ENCODE measurements around the gene MAGI2. TPM values are rescaled to one million over a fixed set of nuclear protein-coding genes. Genes with fewer than 3 reads are reported as not detected.

MAGI2 gene
- total and polyA plus RNA-seq, 2 of the 13 experiments (the other 11 are each of a cell fraction or from before 2014, with no cell fraction given) = 1.5 to 3.8 TPM

GRCh38 chr7:78099715-78100394 lies 1353.6 kb downstream of the MAGI2 start:
- Histone ChIP-seq H3K79me2 (ENCODE audit: insufficient read depth, low read length) (no peaks in the 10 kb centered on the region), H3K27ac (ENCODE audit: extremely low read length, insufficient read depth, low read length) (no peak overlapping the region), H3K36me3 (replicated peaks in 1 of 2; ENCODE audit: control insufficient read depth in 1 of 2, insufficient read depth in 2 of 2, low read length in 2 of 2) (no peaks in the 10 kb centered on the region), H3K9ac (ENCODE audit: insufficient read depth, low read depth, low read length) (no peak overlapping the region), H2AFZ (ENCODE audit: low read length) (no peak overlapping the region), H3K9me3 (ENCODE audit: low read length) (no peaks in the 10 kb centered on the region), H3K27me3 (ENCODE audit: control insufficient read depth in 1 of 2, insufficient read depth in 2 of 2, low read length in 2 of 2) (no peaks in the 10 kb centered on the region), H3K4me1 (ENCODE audit: insufficient read depth, low read length) (no peaks in the 10 kb centered on the region), H4K20me1 (ENCODE audit: insufficient read depth, low read length) (no peaks in the 10 kb centered on the region), H3K4me3 (replicated peaks in 1 of 3; ENCODE audit: insufficient read depth in 1 of 3, low read depth in 2 of 3, low read length in 3 of 3) (no peak overlapping the region), H3K4me2 (ENCODE audit: low read depth, low read length) (no peak overlapping the region)
- POLR2A ChIA-PET = no interaction called here
- no TSS peak for BruUV-seq (replicated peaks)
- intact Hi-C loops (cut with micrococcal nuclease; ENCODE audit: unreplicated experiment) (no loop called here), in situ Hi-C loops (cut with HindIII; ENCODE audit: extremely low pct_ligation_motif_present, low pct_unique_long_range_greater_than_20kb) (no loop called here)
- no peak for DNase-seq (ENCODE audit: low spot score)
- ATAC-seq = no peak
- 36% methylated on average over 3 of the region's 3 CpGs for WGBS (ENCODE audit: low lambda C conversion rate)
- TF ChIP-seq ZSCAN22 (CRISPR knock-in tag; IDR thresholded peaks at IDR 0.05) (no peak), GPN1 (CRISPR knock-in tag; IDR thresholded peaks at IDR 0.05; ENCODE audit: borderline replicate concordance) (no peak), ZNF33A (CRISPR knock-in tag; IDR thresholded peaks at IDR 0.05; ENCODE audit: borderline replicate concordance) (no peak), ZNF766 (CRISPR knock-in tag; IDR thresholded peaks at IDR 0.05; ENCODE audit: borderline replicate concordance) (no peak), ZNF704 (CRISPR knock-in tag; IDR thresholded peaks at IDR 0.05; ENCODE audit: borderline replicate concordance) (no peak)
- no peak for FAIRE-seq
- CTCF ChIA-PET (ENCODE audit: low intra/inter-chr PET ratio, low total read pairs) = no interaction called here

- H3K27me3 ChIP-seq (ENCODE audit: control insufficient read depth in 1 of 2, insufficient read depth in 2 of 2, low read length in 2 of 2) = no peaks in the 10 kb centered on the region
- no peaks in the 10 kb centered on the region for H3K79me2 ChIP-seq (ENCODE audit: insufficient read depth, low read length)
- H3K4me2 ChIP-seq (ENCODE audit: low read depth, low read length) = no peak overlapping the region
- POLR2A ChIA-PET = no interaction called here
- intact Hi-C loops (cut with micrococcal nuclease; ENCODE audit: unreplicated experiment) (no loop called here), in situ Hi-C loops (cut with HindIII; ENCODE audit: extremely low pct_ligation_motif_present, low pct_unique_long_range_greater_than_20kb) (no loop called here)
- BruUV-seq (replicated peaks) = no TSS peak
- H3K4me3 ChIP-seq (replicated peaks in 1 of 3; ENCODE audit: insufficient read depth in 1 of 3, low read depth in 2 of 3, low read length in 3 of 3) = no peak overlapping the region
- H4K20me1 ChIP-seq (ENCODE audit: insufficient read depth, low read length) = no peaks in the 10 kb centered on the region
- H3K9me3 ChIP-seq (ENCODE audit: low read length) = no peaks in the 10 kb centered on the region
- no peak for DNase-seq (ENCODE audit: low spot score)
- no peaks in the 10 kb centered on the region for H3K4me1 ChIP-seq (ENCODE audit: insufficient read depth, low read length)
- no peaks in the 10 kb centered on the region for H3K36me3 ChIP-seq (replicated peaks in 1 of 2; ENCODE audit: control insufficient read depth in 1 of 2, insufficient read depth in 2 of 2, low read length in 2 of 2)
- no peak for ATAC-seq
- CTCF ChIA-PET (ENCODE audit: low intra/inter-chr PET ratio, low total read pairs) = no interaction called here
- H3K27ac ChIP-seq (ENCODE audit: extremely low read length, insufficient read depth, low read length) = no peak overlapping the region
- no peak for FAIRE-seq
- H3K9ac ChIP-seq (ENCODE audit: insufficient read depth, low read depth, low read length) = no peak overlapping the region
- no peak overlapping the region for H2AFZ ChIP-seq (ENCODE audit: low read length)
- TF ChIP-seq ZNF350 (CRISPR knock-in tag; IDR thresholded peaks at IDR 0.05; ENCODE audit: borderline replicate concordance, low read depth) (no peak), FOXJ3 (CRISPR knock-in tag; IDR thresholded peaks at IDR 0.05; ENCODE audit: borderline replicate concordance) (no peak), ZBTB26 (CRISPR knock-in tag; IDR thresholded peaks at IDR 0.05; ENCODE audit: borderline replicate concordance) (no peak), ZNF749 (CRISPR knock-in tag; IDR thresholded peaks at IDR 0.05; ENCODE audit: borderline replicate concordance) (no peak)
- TF ChIP-seq, protein P1, sequence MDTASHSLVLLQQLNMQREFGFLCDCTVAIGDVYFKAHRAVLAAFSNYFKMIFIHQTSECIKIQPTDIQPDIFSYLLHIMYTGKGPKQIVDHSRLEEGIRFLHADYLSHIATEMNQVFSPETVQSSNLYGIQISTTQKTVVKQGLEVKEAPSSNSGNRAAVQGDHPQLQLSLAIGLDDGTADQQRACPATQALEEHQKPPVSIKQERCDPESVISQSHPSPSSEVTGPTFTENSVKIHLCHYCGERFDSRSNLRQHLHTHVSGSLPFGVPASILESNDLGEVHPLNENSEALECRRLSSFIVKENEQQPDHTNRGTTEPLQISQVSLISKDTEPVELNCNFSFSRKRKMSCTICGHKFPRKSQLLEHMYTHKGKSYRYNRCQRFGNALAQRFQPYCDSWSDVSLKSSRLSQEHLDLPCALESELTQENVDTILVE (CRISPR knock-in tag; IDR thresholded peaks at IDR 0.05) = no peak
These were observed 1357.9 kb downstream of the MAGI2 start for GRCh38 chr7:78095549-78095948.
